Fibroblast of peridontal ligament (primary cell): ENCODE results near the gene MRGPRF.

ENCODE experiments used
- DNase-seq: peaks from one replicate; pipeline ENCODE4 v3.0.0-alpha.2; 2010; ENCODE audit errors: extremely low read depth

Gene MRGPRF

DNA sequence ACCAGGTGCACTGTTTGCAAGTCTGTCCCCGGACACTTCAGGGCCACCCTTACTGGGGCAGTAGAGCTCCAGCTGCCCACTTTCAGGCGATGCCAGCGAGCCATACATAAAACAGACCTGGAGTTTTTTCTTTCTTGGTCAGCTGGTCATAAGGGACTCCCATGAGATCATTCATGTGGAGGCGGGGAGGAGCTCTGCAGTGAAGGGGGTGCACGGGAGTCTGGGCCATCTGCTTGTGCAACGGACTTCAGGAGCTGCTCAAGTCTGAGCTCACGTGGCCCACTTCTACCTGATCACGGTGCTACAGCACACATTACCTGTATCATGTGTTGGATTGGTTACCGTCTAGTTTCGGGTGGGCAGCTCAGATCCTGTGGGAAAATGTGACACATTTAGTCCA, 9.2 kb upstream of the MRGPRF start:
- DNase-seq, result no peak

DNA sequence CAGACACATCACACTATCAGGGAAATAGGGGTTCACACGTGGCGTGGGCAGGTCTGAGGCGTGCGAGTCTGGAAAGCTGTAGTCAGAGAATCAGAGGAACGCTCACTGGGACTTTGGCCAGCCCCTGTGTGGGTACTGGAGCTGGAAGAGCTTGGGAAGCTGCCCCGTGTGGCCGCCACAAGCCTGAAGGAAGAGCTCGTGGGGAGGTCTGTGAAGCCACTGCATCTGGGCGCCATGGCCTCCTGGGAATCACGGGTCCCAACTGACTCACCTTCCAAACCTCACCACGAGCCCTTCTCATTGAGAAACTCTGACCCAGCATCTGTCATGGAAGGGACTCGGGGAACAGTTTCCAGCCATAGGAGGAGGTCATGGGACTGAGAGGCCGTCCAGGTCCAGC, 5.9 kb upstream of the MRGPRF start:
- peak; percentile 85 for DNase-seq

DNA sequence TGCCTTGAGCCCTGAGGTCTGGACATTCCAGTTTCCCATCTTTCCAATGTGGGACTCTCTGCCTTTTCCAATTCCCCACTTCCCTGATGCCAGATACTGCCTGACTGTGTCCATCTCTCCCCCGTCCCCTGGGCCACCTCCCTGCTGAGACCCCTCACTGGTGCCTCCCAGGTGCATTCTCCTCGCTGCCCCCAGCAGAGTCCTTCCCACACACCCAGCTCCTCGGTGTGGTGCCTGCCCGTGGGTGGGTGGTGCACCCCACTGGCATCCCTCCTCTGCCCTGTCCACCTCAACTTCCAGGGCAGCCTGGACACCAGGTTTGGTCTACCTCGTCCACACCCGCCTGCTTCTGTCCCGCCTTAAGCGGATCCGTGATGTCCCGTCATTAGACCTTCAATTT, 4.9 kb upstream of the MRGPRF start:
- DNase-seq, result no peak

DNA sequence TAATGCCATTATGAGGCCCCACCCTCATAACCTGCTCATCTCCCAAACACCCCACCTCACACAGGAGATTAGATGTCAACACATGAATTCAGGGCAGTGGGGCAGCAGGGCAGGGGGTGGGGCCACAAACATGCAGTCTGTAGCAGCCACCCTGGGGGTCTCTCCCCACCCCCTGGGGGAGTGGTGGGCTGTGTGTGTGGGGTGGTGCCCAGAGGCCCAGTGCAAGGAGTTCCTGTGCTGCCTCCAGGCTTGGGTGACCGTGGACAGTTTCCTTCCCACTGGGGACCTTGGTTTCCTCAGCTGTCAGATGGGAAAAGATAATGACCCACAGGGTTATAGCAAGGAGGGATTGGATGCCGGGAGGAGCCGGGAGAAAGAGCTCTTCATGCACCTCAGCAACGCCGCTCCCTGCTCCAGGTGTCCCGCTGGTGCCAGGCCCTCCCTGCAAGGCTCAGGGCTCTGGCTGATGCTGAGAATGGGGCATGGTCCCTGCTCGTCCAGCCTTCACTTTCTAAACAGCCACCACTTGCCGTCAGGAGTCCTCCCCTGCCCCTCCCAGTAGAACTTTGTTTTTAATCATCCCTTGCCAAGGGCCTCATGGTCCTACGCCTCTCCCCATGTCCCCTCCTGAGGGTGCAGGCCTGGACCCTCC, 2.0 kb upstream of the MRGPRF start:
- no peak for DNase-seq

GRCh38 chr11:69014084-69014851, 1.2 kb upstream of the MRGPRF start:
- peak; percentile 81 for DNase-seq

DNA sequence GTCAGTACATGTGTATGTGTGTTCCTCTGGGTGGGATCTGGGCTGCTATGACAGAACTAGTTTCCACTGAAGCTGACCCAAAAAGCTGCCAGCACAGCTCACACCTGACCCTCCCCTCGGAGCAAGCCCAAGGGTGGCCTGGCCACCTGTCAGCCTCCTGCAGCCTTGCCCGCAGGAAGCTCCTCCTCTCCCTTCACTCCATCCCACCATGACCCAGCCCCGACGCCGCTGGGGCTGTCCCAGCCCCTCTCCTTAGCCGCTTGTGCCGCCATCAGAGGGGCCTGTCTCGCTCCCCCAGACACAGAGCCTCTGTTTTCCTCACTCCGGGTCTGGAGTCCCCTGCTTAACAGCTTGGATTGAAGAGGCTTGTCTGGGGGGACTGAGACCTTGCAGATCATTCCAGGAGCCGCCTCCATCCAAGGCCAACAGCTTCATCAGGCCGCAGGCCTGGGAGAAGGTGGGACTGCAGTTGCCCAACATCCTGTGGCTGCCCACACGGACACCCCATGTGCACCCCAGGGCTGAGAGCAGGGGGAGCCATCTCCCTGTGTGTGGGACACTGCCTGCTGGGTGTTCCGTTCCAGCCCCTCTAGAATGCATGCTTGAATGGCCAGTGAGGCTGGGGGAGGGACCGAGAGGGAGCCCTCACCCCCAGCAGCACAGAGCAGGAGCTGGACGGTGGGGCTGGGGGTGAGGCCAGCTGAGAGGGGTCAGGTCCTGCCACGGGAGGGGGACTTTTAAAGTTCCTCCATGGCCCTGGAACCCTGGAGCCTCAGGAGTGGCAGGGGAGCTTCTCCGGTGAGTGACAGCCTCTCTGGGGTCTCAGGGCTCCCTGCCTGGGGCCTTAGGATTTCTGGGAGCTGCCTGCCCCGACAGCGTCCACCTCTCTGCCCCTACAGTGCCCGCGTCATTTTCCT, 696 bp downstream of the MRGPRF start:
- DNase-seq, result peak; percentile 43

DNA sequence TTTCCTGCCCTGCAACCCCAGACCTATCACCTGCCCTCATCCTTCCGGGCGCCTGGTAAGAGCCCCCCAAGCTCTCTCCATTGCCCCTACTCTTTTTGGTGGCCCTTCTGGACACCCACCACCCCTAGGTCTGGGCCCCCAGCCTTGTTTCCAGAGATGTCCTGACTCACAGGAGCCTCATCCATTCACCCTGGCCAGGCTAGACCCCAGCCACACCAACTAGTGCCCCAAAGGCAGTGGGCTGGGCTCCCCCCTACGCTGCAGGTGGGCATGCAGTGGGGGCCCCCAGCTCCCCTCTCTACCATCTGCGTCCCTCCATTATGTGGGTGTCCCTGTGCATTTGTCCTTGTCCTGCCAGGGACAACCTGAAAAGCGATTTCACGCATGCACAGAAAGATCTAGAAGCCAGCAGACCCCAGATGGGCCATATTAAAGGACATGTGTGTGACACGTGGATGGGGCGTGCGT, 1.4 kb downstream of the MRGPRF start:
- DNase-seq, result no peak

GRCh38 chr11:69010964-69011623, 2.0 kb downstream of the MRGPRF start:
- DNase-seq, result peak; percentile 67

DNA sequence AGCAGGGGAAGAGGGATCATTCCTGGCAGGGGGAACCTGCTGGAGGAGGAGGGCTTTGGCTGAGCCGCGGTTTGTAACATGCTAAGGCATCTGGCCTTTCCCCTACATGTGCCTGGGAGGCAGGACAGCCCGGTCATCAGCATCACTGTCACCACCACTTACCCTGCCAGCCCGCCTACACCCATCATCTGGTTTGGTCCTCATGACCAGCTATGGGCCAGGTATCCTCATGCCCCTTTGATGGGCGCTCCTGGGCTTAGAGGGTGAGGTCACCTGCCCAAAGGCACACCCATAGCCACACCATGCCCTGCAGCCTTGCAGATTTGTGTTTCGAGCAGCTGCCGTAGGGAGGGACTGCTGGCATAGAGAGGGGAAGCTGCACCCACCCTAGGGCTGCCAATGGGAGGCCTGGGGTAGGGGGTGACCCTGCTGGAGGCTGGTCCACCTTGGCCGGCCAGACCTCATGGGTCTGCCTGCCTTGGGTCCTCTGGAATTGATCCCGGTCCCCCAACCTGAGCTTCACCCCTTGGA, 2.6 kb downstream of the MRGPRF start:
- DNase-seq, result no peak

DNA sequence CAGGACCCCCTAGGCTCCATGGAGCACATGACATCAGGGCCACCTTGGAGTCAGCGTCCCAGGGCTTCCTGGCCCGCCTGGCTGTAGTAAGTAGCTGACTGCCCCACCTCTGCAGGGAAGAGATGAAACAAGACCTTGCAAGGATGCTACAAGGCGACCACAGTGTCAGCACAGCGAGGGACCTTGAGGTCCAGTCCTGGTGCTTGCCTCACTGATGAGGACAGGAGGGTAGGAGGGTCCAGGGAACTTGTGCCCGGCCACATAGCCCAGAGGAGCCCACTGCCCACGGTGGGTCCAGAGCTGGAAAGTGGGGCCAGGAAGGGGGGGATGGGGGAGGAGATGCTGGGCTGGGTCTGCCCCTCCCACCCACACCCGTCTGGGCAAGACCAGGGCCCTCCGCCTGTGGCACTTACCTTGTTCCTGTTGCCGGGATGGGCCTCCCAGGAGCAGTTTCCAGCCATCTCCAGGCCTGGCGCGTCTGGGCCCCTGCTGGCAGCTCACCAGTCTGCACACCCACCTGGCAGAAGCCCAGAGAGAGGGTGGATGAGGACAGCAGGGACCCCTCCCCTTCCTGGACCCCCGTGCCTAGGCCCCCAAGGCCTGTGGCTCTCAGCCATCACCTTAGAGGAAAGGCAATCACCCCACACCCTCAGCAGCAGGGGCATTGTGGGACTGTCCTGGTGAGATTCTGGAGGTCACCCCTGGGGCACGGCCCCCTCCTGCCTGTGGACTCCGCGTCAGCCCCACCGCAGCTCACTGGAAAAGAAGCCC, 3.4 kb downstream of the MRGPRF start:
- no peak for DNase-seq

DNA sequence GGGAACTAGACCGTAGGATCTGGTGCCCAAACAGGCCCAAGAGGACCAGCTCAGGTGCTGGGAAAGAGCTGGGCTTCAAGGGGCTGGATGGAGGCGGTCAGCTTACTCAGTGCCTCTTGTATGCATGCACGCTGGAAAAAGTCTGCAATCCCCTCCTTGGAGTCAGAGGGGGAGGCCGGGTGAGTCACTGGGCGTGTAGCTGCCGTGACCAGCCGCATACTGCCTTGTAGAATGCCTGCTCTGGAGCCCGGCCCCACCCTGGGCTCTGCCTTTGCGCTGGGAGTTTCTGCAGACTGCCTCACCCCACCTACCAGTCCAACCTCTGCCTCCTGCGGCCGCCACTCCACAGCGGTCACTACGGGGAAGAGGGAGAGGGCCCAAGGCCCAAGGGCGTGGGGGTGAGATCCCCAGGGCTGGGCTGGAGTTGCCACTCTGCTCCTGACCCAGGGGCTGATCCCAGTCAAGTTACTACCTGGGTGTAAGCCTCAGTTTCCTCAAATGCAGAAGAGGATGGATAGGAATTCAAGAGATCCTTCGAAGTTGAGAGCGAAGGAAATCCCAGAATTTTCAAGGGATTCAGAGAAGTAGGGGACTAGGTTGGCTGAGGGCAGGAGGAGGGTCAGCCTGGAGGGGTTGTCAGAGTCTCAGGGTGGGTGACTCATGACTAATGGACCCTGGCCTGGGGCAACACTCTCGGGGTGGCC, 4.2 kb downstream of the MRGPRF start:
- peak; percentile 95 for DNase-seq

DNA sequence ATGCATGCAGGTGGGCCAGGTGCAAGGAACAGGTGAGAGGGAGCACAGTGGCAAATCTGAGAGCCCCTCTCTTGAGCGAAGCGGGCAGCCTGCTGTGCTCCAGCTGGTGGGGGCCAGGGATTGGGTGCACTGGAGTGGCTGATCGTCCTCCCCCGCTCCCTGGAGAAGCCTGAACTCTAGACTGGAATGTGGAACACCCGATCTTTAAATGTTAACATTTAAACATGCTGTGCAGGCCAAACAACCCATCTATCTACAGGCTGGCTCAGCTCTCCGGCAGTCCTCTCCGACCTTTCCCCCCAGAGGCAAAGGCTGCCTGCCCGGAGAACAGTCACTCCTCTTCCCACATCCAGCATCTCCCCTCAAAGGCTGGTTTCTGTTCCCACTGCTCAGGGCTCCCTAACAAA, 5.1 kb downstream of the MRGPRF start:
- DNase-seq, result peak; percentile 63

DNA sequence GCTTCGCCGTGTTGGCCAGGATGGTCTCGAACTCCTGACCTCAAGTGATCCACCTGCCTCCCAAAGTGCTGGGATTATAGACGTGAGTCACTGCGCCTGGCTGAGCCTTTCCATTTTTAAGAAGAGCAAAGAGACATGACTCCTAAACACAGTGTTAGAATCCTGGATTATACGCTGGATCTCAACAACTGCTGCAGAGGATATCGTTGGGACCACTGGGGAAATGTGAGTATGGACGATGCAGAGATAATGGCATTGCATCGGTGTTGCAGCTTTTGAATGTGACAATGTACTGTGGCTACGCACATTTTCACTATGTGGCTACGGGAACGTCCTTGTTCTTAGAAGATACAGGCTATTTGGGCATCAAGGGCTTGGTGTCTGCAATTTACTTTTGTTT, 6.2 kb downstream of the MRGPRF start:
- DNase-seq, result no peak

DNA sequence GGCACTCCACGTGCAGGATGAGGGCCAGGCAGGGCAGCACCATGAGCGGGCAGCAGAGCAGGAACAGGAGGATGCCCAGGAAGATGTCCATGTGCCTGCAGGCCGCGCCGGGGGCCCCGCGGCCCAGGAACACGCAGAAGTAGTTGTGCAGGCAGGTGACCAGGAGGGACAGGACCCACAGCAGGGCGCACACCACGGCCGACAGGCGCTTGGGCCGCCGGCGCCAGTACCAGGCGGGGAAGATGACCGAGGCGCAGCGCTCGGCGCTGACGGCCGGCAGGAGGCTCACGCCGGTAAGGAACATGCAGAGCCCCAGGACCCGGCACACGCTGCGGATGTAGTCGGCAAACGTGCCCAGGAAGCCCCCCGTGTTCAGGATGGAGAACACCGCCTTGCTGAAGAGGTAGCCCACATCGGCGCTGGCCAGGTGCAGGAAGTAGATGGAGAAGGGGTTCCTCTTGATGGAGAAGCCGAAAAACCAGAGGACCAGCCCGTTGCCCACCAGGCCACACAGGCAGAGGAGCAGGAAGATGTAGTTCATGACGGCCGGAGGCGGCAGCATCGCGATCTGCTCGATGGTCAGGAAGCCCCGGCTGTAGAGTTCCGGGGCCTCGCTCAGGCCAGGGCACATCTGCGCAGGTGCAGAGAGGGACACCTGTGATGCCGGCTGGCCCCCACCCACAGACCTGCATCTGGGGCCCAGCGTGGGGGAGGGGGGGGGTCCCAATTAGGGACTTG, 7.2 kb downstream of the MRGPRF start:
- no peak for DNase-seq

DNA sequence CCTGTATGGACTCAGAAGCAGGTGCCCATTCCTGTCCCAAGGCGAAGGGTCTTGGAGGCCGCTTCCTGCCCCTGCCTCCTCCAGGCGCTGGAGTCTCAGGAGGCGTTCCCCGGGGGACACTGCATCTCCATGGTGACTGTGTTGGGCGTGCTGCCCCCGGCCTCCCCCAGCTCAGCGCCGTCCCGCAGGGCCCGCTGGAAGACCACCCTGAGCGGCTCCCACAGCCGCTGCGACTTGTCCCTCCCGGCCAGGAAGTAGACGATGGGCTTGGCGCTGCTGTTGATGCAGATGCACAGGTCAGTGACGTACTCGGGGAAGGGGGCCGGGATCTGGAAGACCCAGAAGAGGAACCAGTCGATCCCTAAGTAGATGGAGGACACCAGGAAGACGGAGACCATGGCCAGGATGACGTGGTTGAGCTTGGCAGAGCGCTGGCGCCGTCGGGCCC, 7.8 kb downstream of the MRGPRF start:
- no peak for DNase-seq

DNA sequence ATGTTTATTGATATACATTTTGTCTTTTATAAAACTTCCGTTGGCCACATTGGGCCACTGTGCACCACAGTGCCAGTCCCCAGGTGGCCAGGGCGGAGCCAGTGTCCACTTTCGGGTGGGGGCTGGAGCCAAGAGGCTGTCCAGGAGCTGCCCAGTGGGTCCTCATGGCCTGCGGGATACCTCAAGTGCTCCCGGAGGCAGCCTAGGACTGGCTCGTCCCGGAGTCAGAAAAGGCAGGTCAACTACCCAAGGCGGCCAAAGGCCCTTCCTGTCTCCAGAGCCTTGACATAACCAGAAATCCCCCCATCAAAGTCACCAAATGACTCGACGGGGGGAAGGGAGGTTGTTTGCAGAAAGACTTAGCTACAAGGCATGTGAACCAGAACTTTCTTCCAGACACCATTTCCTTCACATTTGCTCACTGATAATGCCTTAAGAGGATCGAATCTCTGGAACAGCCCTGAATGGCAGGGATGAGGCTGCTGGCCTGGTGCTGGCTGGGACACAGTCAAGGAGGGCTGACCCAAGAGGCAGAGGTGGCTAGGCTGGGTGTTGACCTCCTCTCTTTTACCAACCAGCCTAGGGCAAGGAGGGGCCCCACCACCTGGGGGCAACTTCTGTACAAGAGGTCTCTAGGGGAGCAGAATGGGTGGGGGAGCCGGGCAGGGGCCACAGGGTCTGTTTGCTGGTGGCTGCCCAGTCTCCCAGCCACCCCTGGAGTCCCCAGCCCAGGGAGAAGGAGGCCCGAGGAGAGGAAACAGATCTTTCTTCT, 8.4 kb downstream of the MRGPRF start:
- DNase-seq, result no peak

DNA sequence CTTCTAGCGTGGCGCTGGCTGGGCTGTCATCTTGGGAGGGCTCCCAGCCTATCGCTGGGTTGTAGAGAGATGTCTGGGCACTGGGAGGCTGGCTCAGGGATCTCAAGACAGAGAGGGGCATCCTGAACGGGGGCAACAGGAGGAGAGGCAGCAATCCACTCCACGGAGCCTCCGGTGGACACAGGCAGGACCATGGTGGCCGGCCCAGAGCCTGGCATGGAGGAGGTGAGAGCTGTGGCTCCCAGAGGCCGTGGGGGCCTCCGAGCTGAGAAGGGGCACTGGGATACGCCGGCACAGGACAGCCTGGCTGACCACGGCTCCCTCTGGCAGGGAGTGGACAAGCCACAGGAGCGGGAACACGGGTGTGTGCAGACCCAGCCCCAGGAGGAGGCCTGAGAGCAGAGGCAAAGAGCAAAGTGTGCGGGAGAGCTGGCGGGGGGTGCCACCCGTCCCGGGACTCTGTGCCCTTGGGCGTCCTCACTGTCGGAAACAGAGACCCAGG, 9.1 kb downstream of the MRGPRF start:
- DNase-seq, result no peak

DNA sequence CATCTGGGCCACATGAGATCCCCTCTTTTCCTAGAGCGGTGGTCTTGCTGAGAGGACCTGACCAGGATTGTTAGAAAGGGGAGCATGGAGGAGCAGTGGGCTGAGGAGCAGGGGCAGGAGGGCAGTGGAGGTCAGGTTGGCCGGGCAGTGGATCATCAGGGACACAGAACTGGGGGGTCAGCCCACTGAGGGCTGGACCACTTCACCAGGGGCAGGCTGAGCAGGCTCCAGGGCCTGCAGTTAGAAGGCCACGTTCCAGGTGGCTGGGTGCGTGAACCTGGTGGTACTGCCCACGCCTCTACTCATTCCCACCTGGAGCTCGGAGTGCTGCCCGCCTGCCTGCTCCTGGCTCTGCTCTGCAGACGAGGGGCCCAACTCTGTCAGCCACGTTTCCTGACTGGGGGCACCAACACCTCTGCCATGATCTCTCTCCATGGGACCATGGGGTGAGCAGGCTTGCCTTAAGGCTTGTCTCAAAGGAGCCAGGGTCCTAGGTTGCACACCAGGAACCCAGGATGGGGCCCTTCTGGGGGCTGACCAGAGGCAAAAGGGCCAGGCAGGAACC, 9.7 kb downstream of the MRGPRF start:
- no peak for DNase-seq
